Muscle of back (tissue), 11 donors: Measurements from ENCODE around the gene ACADVL. TPM values are rescaled to one million over a fixed set of nuclear protein-coding genes. Genes with fewer than 3 reads are reported as not detected.

Source experiments
- DNase-seq, 3 donors: peaks; one replicate each; pipeline versions ENCODE4 v3.0.0 to v3.0.0-alpha.2; 2013
- polyA plus RNA-seq, 10 donors: library from polyadenylated mRNA; unstranded; fragments of 120-200 nt; gene quantifications; one replicate each; pipeline ENCODE4 v1.2.1, GENCODE V29; 2013; ENCODE audit not compliant: insufficient read length in 10 of 10

The ACADVL gene
- polyA plus RNA-seq, 10 donors: 178 to 376 (median 256) TPM

DNA sequence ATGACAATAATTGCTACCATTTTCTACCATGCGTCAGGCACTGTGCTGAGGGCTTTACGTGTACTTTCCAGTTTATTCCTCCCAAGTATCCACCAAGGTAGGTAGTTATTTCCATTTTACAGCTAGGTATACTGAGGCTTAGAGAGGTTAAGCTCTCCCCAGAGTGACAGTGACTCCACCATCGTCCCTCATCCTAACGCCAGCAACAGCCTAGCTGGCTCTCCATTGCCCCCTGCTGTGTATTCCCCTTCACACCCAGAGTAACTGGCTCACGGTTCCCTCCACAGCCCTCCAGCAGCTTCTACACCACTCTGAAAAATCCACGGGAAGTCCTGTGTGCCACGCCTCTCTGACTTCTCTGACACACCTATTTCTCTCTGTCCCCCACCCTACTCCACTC is 33.5 kb upstream of the ACADVL start:
- no peak for DNase-seq

DNA sequence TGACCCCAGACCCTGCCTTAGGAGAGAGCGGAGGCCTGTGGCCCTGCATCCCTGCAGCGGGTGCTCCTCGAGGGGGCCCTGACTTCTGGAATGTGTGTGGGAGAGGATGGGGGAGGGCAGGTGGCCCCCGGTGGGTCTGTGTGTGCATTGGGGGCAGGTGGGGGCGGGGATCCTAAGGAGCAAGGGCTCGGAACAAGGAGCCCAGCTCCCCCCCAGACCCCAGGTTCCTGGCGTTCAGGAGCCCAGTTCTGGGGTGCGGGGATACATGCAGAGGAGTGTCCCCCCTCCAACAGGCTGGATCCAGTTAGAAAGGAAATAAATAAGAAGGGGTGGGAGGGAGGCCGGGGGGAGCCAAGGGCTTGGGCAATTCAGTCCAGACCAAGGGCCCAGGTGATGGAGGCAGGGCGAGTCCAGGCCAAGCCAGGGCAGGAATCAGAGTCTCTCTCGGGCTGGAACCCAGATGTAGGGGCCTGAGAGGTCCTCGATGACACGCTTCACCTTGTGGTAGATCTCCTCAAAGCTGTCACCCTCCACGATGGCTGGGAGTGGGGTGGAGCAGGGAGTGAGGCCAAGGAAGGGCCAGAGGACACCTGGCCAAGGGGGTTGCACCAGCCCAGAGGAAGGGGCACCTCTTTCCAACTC is 29.3 kb upstream of the ACADVL start:
- no peak for DNase-seq

DNA sequence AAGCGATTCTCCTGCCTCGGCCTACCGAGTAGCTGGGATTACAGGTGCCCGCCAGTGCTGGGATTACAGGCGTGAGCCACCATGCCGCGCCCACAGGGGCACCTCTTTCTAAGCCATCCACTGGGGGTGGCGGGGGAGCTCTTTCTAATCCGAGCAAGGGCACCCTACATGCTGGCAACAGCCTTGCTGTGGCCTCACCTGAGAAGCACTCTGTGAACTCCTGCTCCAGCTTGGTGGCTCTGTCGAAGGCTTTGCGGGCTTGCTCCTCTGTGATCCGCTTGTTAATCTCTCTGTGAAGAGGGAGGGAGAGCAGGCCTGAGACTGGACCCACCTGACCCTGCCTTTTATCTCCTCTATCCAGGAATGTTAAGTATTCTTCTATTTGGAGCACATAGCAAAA is 28.7 kb upstream of the ACADVL start:
- no peak for DNase-seq

DNA sequence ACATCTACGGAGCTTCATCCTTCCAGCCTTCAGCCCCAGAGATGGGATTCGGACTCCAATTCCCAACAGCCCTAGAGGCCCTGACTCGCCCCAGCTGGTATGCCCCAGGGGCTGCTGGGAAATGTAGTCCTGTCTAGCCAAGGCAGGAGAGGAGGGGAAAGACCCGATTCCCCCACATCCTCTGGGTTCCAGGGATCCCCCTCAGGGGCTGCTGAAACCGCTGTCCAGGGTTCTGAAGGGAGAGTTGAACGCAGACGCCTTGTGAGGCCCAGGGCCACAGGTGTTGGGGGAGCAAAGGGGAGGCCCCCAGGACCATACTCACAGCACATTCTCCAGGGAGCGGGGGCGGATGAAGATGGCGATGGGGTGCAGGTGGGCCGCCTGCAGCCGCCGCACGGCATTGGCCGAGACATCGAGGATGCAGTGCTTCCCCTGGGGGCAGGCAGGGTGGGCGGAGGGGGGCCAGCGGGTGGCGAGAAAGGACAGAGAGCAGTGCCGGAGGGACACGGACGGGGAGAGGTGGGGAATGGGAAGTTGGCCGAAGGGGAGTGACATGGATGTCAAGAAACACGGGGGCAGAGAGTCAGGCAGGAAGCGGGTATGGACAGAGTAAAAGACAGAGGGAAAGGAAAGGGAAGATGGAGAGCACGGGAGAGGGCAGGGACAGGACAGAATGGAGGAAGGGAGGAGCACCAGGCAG is 28.0 kb upstream of the ACADVL start:
- peak in 1 of 3 donors; percentile 68 for DNase-seq

DNA sequence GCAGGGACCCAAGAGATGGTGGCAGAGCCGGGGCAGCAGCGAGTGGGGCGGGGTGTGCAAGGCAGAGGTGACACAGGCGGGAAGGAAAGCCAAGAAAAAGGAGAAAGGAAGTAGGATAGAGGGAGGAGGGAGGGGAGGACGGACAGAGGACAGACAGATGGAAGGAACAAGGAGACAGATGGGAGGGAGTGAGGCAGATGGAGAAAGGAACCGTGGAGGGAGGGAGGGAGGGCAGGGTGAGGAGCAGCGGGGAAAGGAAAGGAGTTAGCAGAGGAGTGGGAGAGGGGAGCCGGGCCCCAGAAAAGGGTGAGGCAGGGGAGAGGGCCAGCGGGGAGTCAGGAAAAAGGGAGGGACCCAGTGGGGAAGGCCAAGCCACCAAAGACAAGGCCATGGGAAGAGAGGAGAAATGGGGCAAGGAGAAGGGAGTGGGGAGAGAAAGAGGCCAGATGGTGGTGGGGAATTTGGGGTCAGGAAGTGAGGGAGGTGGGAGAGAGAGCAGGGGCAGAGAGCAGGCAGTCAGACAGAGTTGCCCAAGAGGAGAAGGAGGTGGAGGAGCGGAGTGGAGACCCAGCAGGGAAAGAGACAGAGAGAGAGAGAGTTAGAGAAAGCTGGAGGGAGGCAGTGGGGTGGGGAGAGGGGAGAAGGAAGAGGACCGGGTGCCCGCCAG is 27.3 kb upstream of the ACADVL start:
- no peak for DNase-seq

DNA sequence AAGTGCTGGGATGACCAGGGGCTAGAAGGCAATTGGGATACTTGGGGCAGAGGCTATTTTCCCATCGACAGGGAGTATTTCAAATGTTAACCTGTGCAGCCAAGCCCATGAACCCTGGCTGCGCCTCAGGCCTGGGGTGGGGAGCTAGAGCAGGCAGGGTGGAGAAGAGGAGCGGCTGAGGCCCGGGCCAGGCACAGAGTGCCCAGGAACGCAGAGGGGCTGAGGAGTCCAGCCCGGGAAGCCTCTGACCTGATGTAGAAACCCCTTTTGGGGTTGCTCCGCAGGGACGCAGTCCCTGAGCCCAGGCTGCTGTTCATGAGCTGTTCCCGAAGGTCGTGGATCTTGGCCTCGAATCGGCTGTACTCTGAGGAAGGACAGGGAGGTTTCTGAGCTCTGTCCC is 23.8 kb upstream of the ACADVL start:
- no peak for DNase-seq

DNA sequence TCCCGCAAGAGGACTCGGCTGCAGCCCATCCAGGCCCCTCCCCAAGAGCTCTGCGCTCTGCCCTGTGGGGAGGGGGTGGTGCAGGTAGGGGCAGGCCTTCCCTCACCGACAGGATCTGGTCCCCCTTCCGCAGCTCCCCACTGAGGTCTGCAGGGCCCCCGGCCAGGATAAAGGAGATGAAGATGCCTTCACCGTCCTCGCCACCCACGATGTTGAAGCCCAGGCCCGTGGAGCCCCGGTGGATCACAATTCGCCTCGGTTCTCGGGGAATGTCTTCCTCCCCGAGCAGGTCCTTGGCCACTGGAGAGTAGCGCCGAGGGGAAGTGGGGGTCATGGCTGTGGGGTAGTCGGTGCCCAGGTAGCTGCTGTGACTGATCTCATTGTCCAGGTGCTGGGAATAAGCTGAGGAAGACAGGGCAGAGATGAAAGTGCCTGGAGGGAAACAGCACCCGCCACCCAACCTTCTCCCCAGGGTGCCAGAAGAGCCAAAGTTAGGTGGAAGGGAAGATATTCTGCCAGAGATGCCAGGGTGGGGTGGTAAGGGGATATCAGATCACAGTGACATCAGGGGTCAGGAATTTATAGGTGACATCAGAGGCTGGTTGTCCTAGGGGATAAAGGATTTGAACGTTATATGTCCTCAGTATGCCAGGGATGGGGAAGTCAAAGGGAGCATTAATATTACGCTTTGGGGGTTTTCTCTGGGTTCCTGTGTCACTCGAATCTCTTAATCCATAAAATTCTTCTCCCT is 22.9 kb upstream of the ACADVL start:
- DNase-seq: no peak

DNA sequence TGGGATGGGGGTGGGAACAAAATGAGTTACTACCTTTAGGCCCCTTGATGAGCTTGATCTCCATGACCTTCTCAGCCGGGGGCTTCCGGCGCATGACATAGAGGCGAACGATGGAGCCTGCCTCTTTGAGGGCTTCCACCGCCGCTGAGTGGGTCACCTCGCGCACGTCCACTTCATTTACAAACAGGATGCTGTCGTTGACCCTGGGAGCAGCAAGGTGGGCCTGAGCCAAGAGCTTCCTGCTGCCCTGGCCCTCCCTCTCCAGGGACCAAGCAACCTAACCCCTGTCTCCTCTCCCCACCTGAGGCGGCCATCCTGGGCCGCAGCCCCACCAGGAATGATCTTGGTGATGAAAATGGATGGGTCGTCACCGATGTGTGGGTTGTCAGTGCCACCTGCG is 16.3 kb upstream of the ACADVL start:
- no peak for DNase-seq

DNA sequence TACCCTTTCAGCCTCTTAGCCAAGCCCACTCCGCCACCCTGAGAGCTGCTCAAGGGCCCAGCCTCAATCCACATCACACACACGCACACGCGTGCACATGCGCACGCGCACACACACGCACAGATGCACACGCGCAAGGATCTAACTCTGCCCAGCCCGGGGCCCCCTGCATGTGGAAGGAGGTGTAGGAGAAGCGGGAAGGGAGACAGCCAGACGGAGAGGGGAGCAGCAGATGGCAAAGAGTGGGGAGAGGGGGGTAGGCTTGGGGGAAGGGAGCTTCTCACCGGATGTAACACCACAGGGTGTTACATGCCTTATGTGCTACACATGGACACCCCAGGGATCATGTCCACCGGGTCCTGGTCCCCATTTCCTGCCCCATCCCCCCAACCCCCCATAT is 15.4 kb upstream of the ACADVL start:
- peak in 1 of 3 donors; percentile 58 for DNase-seq

DNA sequence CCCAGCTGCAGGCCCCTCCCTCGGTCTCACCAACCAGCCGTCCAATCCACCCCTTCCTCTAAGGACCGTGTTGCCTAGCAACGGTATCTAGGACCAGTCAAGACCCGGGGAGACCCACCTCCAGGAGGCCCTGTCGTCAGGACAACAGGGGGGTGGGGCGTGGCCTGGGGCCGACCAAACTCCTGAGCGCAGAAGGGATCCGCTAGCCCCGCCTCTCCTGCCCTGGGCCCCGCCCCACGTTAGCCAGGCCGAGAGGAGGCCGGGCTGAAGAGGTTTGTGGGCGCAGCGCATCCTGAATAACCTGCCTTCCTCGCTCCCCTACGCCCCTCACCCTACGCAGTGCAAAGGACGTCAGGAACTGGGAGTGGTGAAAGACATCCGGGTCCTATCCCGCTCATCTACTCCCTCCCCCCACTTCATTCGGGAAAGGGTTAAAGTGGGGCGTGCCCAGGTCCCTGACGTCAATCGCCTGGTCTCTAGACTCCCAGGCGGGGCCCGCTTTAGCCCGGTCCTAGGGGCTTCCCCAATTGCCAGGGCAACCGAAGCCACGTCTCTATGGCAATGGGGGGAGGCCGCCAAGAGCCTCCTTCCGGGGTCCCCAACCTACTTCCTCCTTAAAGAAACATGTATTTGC is 14.8 kb upstream of the ACADVL start:
- peak; percentile 84 to 96 (median 92) for DNase-seq

DNA sequence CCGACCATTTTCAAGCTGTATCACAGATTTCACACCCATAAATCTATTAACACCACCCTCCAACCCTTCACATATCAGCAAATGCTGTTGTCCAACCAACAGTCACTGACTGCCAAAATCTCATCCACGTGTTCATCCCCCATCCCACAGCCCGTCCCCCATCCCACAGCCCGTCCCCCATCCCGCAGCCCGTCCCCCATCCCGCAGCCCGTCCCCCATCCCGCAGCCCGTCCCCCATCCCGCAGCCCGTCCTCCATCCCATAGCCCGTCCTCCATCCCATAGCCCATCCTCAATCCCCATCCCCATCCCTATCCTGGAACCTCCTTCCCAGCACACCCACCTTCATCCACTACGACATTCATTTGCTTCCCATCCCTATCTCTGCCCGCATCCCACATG is 14.2 kb upstream of the ACADVL start:
- DNase-seq: no peak

DNA sequence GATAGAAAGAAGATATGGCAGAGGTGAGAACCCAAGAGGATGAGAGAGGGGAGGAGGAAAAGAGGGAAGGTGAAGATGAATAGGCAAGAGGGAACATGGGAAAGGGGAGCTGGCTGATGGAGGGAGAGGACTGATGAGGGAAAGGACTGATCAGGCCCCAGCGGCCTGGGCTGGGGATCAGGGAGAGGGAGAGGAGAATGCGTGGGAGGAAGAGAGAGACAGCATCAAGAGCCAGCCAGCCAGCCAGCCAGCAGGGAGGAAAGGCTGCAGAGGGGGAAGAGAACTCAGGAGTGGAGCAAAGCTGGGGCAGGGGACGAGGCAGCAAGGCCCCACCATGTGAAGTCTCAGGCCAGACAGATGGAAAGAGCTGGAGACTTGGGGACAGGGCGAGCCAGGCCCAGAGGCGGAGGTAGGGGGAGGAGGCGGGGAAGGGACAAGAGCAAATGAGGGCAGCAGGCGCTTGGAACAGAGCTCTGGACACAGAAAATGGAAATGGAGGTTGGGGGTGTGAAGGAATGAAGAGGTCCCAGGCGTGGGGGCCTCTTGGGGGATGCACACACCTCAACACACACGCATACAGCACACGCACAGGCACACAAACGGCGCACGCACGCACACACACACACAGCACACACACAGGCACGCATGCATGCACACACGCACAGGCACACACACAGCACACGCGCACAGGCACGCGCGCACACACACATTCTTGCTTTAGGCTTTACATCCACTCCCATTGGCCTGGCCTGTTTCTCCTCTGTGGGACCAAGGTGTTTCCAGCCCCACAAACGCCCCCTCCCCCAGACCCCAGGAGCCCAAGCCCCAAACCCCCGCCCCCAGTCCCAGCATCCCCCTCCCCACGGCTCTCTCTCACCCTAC is 12.4 kb upstream of the ACADVL start:
- peak in 2 of 3 donors; percentile 55 to 79 for DNase-seq

DNA sequence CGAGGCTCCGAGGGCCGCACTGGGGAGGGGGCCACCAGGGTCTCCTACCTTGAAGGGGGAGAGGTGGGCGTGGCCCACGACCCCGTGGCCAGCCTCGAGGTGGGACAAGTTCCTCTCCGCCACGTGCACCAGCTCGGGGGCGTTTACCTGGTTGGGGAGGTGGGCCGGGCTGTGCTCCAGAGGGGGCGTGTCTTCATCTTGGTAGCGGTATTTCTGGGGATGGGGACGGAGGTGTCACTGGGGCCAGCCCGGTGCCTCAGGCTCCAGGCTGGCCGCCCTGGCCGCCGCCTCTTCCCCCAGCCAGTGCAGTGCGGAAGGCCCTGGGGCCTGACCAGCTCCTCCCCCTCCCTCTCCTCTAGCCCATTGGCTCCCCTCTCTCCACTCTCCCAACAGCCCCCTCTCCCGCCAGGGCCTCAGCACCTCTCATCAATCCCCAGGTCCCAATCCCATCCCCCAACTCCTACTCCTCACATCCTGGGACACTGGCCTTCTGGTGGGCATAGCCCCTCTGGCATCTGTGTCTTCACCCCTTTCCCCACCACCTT is 11.6 kb upstream of the ACADVL start:
- peak in 1 of 3 donors; percentile 43 for DNase-seq

DNA sequence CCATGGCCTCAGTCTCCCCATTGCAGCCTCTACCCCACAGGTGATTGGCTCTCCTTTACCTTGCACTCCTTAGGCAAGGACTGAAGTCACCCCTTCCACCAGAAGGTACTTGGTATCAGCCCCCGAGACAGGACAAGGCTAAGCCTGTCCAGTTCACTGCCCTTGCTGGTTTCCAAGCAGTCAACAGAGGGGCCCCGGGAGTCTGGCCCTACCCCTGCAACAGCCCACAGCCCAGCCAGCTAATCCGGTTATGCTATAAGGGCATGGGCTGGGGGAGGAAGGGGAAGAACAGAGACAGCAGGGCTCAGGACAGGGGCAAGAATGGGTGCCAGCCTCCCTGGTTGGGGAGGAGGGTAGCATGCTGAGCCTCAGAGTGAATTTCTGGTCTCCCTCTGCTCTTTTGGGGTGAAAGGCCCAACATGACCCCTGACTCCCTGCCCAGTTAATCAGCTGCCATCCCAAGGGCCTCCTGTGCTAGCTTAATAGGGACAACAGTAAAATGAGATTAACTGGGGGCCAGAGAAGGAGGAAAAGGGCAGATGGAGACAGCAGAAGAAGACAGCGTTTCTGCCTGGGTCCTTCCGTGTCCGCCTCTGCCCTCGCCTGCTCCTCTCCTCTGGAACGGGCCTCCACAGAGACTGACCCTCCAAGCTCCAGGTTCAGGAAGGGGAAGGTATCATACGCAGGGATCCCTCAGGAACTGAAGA is 10.8 kb upstream of the ACADVL start:
- DNase-seq: no peak

DNA sequence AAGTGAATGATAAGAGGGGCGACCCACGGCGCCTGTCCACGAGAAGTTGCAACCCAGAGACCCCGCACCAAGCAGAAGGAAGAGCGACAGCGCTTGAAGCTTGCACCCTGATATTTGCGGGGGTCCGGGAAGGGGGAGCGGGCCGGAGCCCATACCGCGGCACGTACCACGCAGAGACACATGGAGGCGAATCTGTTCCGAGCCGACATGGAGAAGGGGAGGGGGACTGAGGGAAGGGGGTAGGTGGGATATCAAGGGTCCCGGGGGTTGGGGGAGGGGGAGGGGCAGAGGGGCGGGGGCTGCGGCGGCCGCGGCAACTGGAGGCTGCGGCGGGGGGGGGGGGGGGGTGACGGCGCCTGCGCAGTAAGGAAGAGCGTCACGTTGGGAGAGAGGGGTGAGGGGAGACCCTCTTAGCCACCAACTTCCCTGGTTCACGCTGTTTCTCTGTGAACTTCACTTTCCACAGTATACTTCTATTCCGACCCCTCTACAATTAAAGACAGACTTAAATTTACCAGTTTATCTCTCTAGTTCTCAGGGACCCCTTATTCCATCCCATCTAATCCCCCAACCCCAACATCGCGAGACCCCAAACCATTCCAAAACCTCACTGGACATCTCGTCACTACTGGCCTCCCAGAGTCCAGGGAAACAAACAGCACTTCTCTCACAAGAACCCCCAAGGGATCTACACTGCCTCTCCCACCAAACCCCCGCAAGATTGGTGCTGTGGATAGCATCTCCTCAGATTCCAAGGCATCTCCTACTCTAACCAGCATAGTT is 8.1 kb upstream of the ACADVL start:
- DNase-seq: no peak

DNA sequence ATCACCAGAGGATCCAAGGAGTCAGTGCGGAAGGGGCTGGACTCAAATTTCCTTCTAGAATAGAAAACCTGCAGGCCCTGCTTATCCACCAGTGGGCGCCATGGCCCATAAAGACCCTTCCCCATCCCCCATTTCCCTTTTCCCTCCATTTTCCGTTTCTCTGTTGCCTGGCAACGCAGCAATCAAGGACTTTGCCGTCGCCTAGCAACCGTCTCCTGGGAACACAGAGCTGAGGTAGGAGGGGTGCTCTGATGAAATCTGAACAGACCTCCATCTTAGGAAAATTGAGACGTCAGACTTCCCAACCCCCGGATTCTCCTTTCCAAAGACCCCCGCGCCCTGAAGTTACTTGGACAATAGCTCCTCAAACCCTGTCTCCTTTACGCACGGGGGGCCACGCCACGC is 5.8 kb upstream of the ACADVL start:
- peak; percentile 78 to 94 (median 89) for DNase-seq

DNA sequence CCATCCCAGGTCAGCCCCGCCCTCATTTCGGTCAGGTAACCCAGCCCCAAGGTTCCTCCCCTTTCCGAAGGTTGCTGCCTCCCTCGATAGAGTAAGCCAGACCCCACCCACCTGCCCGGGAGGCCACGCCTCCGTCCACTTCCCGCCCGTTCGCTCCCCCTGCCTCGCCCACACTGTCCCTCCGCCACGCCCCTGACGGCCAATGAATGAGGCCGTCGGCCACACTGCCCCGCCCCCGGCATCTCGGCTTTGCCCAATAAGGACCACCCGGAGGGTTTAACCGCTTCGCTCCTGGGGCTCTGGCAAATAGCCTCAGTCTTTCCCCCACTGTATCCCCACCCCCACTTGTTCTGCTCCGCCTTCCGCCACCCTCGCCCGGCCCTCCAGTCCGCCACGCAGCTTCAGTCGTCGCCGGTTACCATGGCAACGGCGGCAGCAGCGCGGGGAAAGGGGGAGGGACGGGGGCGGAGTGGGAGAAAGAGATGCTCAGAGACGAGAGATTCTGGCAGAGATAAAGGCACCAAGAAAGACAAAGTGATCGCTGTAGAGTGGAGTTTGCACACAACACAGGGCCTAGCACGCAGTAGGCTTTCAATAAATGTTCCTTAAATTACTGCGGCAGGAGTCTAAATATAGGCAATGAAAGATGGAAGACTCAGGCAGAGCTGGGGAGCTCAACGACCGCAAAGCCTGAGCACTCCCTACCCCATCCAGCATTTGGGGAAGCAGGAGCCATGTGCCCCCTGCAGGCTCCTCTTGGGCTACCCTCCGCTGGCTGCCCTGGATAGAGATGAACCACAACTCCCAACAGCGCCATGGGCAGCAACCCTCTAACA is 5.2 kb upstream of the ACADVL start:
- DNase-seq: peak; percentile 98 to 99 (median 98)

DNA sequence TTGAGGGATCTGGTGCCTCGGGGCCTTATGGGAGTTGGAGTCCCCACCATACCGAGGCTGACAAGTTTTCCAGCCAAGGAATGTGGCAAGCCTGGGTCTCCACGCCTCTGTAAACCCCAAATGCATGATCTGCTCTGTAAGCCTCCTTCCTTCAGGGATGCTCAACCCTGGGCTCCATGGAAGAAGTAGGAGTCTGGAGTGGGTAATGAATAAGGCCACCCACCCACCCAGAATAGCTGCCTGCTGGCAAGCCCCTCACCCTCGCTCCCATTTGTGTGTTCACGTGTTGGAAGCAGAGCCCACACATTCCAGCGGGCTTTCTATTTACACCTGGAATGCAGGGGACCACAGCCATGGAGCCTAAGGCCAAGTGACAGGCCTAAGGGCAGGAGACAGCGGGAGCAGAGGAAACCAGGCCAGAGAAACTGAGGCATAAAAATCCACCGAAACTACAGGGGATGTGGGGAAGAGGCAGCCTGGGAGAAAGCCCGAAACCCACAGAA is 4.6 kb upstream of the ACADVL start:
- no peak for DNase-seq
